NB4 (cell line): ENCODE measurements around the gene NAPSA.
"Not testable (repeated sequence)": the region's sequence is repeated elsewhere in the genome, so short reads cannot be mapped to it uniquely, and the experiment has no call there.

Source experiments
- CTCF ChIP-seq: IDR thresholded peaks from one replicate; pipeline ENCODE4 v1.5.1; 2012; ENCODE audit warnings: low read depth, low read length
- POLR2A ChIP-seq: IDR thresholded peaks from 2 replicates; pipeline ENCODE4 v1.6.1; 2011; ENCODE audit warnings: mild to moderate bottlenecking; ENCODE audit not compliant: insufficient read length; ENCODE audit errors: extremely low read depth
- TF ChIP-seq, protein P1 (sequence below): IDR thresholded peaks from 2 replicates; pipeline ENCODE4 v1.6.1; 2011; ENCODE audit warnings: low read depth, low read length

GRCh38 chr19:50329926-50330294, 35.5 kb downstream of the NAPSA start:
- not testable (repeated sequence) for TF ChIP-seq CTCF, POLR2A
- TF ChIP-seq, protein P1, sequence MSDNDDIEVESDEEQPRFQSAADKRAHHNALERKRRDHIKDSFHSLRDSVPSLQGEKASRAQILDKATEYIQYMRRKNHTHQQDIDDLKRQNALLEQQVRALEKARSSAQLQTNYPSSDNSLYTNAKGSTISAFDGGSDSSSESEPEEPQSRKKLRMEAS, result not testable (repeated sequence)
